PC-3 (cell line): ENCODE data around the gene ABCF3.

Experiments used
- CTCF ChIP-seq: fragments of 300-600 bp; sonication (generic); conservative IDR thresholded peaks from 2 replicates; pipeline ENCODE4 v1.5.1; 2017; ENCODE audit warnings: antibody characterized with exemption, low read depth, mild to moderate bottlenecking, low read length
- EZH2 ChIP-seq: fragments of 300-600 bp; sonication (generic); IDR thresholded peaks from one replicate; pipeline ENCODE4 v1.6.1; 2017; ENCODE audit warnings: antibody characterized with exemption, mild to moderate bottlenecking, low read length; ENCODE audit not compliant: unreplicated experiment
- EZH2phosphoT487 ChIP-seq: fragments of 300-600 bp; sonication (generic); IDR thresholded peaks from 2 replicates; pipeline ENCODE4 v1.6.1; 2018; ENCODE audit warnings: mild to moderate bottlenecking, antibody characterized with exemption, low read length, borderline replicate concordance

GRCh38 chr3:184229394-184230080, 43.5 kb downstream of the ABCF3 start, which contains the start of gene VWA5B2:
- no peak for TF ChIP-seq CTCF
- TF ChIP-seq EZH2 = no peak
- no peak for TF ChIP-seq EZH2phosphoT487
